H9 (cell line): ENCODE measurements around the gene EHF. TPM values are rescaled to one million over a fixed set of nuclear protein-coding genes. Genes with fewer than 3 reads are reported as not detected.

Experiments used
- DNase-seq: peaks from one replicate; pipeline ENCODE4 v3.0.0-alpha.2; 2017
- H2AFZ ChIP-seq: one replicate; pipeline ENCODE4 v1.6.1; 2013; ENCODE audit warnings: mild to moderate bottlenecking, low read length, control low read depth, moderate library complexity
- H2AK5ac ChIP-seq: 2 replicates; pipeline ENCODE4 v1.6.1; 2013; ENCODE audit warnings: low read length, control low read depth, mixed read lengths; ENCODE audit not compliant: insufficient read length
- H2BK120ac ChIP-seq: one replicate; pipeline ENCODE4 v1.6.1; 2013; ENCODE audit warnings: low read depth, mild to moderate bottlenecking, low read length, control low read depth, inconsistent platforms; ENCODE audit not compliant: poor library complexity, severe bottlenecking
- H2BK12ac ChIP-seq: 2 replicates; pipeline ENCODE4 v1.6.1; 2013; ENCODE audit warnings: low read length, control low read depth, mixed read lengths, low read depth; ENCODE audit not compliant: insufficient read length
- H2BK15ac ChIP-seq: 2 replicates; pipeline ENCODE4 v1.6.1; 2013; ENCODE audit warnings: low read depth, low read length, control low read depth
- H2BK20ac ChIP-seq: one replicate; pipeline ENCODE4 v1.6.1; 2013; ENCODE audit warnings: low read depth, mild to moderate bottlenecking, low read length, control low read depth, inconsistent platforms; ENCODE audit not compliant: poor library complexity, severe bottlenecking
- H2BK5ac ChIP-seq: 2 replicates; pipeline ENCODE4 v1.6.1; 2013; ENCODE audit warnings: low read length, control low read depth, mixed read lengths; ENCODE audit not compliant: insufficient read length
- H3K14ac ChIP-seq: 2 replicates; pipeline ENCODE4 v1.6.1; 2013; ENCODE audit warnings: low read length, control low read depth; ENCODE audit not compliant: insufficient read depth
- H3K18ac ChIP-seq: 2 replicates; pipeline ENCODE4 v1.6.1; 2013; ENCODE audit warnings: low read depth, mild to moderate bottlenecking, mixed read lengths, low read length, control low read depth; ENCODE audit not compliant: insufficient read length
- H3K23ac ChIP-seq: 2 replicates; pipeline ENCODE4 v1.6.1; 2013; ENCODE audit warnings: low read length, control low read depth, mixed read lengths, low read depth; ENCODE audit not compliant: insufficient read length
- H3K23me2 ChIP-seq: 2 replicates; pipeline ENCODE4 v1.6.1; 2013; ENCODE audit warnings: low read depth, mild to moderate bottlenecking, mixed read lengths, low read length, control low read depth; ENCODE audit not compliant: insufficient read length, poor library complexity, severe bottlenecking
- H3K27ac ChIP-seq: 2 replicates; pipeline ENCODE4 v1.5.1; 2013; ENCODE audit warnings: low read length, control low read depth, mixed read lengths, low read depth; ENCODE audit not compliant: insufficient read length
- H3K27me3 ChIP-seq: 2 replicates; pipeline ENCODE4 v1.6.1; 2013; ENCODE audit warnings: low read length, control low read depth, inconsistent platforms; ENCODE audit not compliant: insufficient read depth
- H3K4ac ChIP-seq: 2 replicates; pipeline ENCODE4 v1.6.1; 2013; ENCODE audit warnings: low read depth, mild to moderate bottlenecking, control low read depth, inconsistent platforms, low read length, moderate library complexity
- H3K4me1 ChIP-seq: 2 replicates; pipeline ENCODE4 v1.6.1; 2013; ENCODE audit warnings: low read length, control low read depth, inconsistent platforms; ENCODE audit not compliant: insufficient read depth
- H3K4me2 ChIP-seq: 2 replicates; pipeline ENCODE4 v1.6.1; 2013; ENCODE audit warnings: low read length, control low read depth, mixed read lengths; ENCODE audit not compliant: insufficient read length, insufficient read depth
- H3K56ac ChIP-seq: 2 replicates; pipeline ENCODE4 v1.6.1; 2013; ENCODE audit warnings: low read depth, mild to moderate bottlenecking, mixed read lengths, low read length, control low read depth; ENCODE audit not compliant: insufficient read length
- H3K79me1 ChIP-seq: 2 replicates; pipeline ENCODE4 v1.6.1; 2013; ENCODE audit warnings: low read depth, mild to moderate bottlenecking, moderate library complexity, low read length, control low read depth, inconsistent platforms; ENCODE audit not compliant: insufficient read depth, poor library complexity, severe bottlenecking
- H3K79me2 ChIP-seq: 2 replicates; pipeline ENCODE4 v1.6.1; 2013; ENCODE audit warnings: low read length, control low read depth, inconsistent platforms; ENCODE audit not compliant: insufficient read depth
- H3K9ac ChIP-seq: 2 replicates; pipeline ENCODE4 v1.6.1; 2013; ENCODE audit warnings: low read length, control low read depth, mixed read lengths; ENCODE audit not compliant: insufficient read length; ENCODE audit errors: extremely low read depth
- H3K9me3 ChIP-seq: one replicate; pipeline ENCODE4 v1.6.1; 2013; ENCODE audit warnings: low read depth, low read length, inconsistent platforms; ENCODE audit not compliant: control insufficient read depth
- H3T11ph ChIP-seq: one replicate; pipeline ENCODE4 v1.6.1; 2013; ENCODE audit warnings: mild to moderate bottlenecking, low read length, control low read depth, inconsistent platforms
- H4K20me1 ChIP-seq: one replicate; pipeline ENCODE4 v1.6.1; 2013; ENCODE audit not compliant: control insufficient read depth, insufficient read length, insufficient read depth
- H4K5ac ChIP-seq: 2 replicates; pipeline ENCODE4 v1.6.1; 2013; ENCODE audit warnings: low read depth, mild to moderate bottlenecking, mixed read lengths, low read length, control low read depth; ENCODE audit not compliant: insufficient read length
- H4K8ac ChIP-seq: replicated peaks from 2 replicates; pipeline ENCODE4 v1.6.1; 2013; ENCODE audit warnings: low read length, control low read depth, mixed read lengths, low read depth; ENCODE audit not compliant: insufficient read length
- H4K91ac ChIP-seq: 2 replicates; pipeline ENCODE4 v1.6.1; 2013; ENCODE audit warnings: low read depth, mild to moderate bottlenecking, moderate library complexity, mixed read lengths, low read length, control low read depth; ENCODE audit not compliant: insufficient read length
- H3K27ac Mint-ChIP-seq, 3 experiments: 2 replicates in 2 of 3; 3 replicates in 1 of 3; pipeline ENCODE4 v1.8.0; 2020 to 2021; ENCODE audit warnings: mixed read lengths in 3 of 3, mild to moderate bottlenecking in 1 of 3, moderate library complexity in 1 of 3
- H3K27me3 Mint-ChIP-seq: 2 replicates; pipeline ENCODE4 v1.8.0; 2021; ENCODE audit warnings: low read depth, mild to moderate bottlenecking, moderate library complexity, mixed read lengths
- H3K36me3 Mint-ChIP-seq, 3 experiments: 2 replicates in 2 of 3; 3 replicates in 1 of 3; pipeline ENCODE4 v1.8.0; 2020 to 2021; ENCODE audit warnings: low read depth in 3 of 3, mixed read lengths in 3 of 3; ENCODE audit not compliant: insufficient read depth in 1 of 3
- H3K4me1 Mint-ChIP-seq, 2 experiments: 2 replicates each; pipeline ENCODE4 v1.8.0; 2020; ENCODE audit warnings: mixed read lengths in 2 of 2
- H3K4me3 Mint-ChIP-seq, 2 experiments: 2 replicates in 1 of 2; 3 replicates in 1 of 2; pipeline ENCODE4 v1.8.0; 2020 to 2021; ENCODE audit warnings: mild to moderate bottlenecking in 2 of 2, mixed read lengths in 2 of 2, moderate library complexity in 1 of 2
- H3K9me3 Mint-ChIP-seq, 2 experiments: 2 replicates in 1 of 2; 3 replicates in 1 of 2; pipeline ENCODE4 v1.8.0; 2020; ENCODE audit warnings: mild to moderate bottlenecking in 2 of 2, mixed read lengths in 2 of 2, moderate library complexity in 1 of 2
- WGBS: extraction: QIAGEN DNeasy Blood & Tissue Kit; methylation state at CpG from one replicate; pipeline ENCODE4 v1.1.7; 2013; ENCODE audit warnings: missing lambda C conversion rate, low lambda C conversion rate, mixed read lengths; ENCODE audit not compliant: insufficient read length; ENCODE audit errors: extremely low coverage; 5-methylcytosine and 5-hydroxymethylcytosine counted together
- total RNA-seq: library from RNA; stranded (reverse); gene quantifications from 2 replicates; pipeline ENCODE4 v1.2.1, GENCODE V29; 2021
- TF ChIP-seq, protein P1 (sequence below): fragments of 200-600 bp; sonication (generic); conservative IDR thresholded peaks from 3 replicates; pipeline ENCODE4 v1.8.0; 2021; ENCODE audit warnings: antibody characterized with exemption, mild to moderate bottlenecking

Gene EHF
- total RNA-seq, 1 experiment from 2014 or later: not detected

DNA sequence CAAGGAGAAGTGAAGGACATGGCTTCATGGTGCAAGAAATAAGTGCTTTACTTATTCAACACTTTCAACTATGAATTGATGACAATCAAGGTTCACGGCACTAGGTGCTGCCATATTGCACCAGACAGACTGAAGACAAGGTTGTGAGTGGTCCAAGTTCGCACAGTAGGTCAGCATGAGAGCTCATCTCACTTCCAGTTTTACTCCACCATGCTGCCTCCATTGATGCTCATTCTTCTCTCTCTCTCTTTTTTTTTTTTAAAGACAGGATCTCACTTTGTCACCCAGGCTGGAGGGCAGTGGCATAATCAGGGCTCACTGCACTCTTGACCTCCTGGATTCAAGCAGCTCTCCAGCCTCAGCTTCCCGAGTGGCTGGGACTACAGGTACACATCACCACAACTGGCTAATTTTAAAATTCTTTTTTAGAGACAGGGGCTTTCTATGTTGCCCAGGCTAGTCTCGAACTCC lies 47.7 kb downstream of the EHF start:
- no peak overlapping the region for H4K91ac ChIP-seq
- no peak overlapping the region for H2BK15ac ChIP-seq
- Mint-ChIP-seq H3K9me3 (no peaks in the 10 kb centered on the region), H3K4me1 (peaks cover 5% of the 10 kb centered on the region in 2 experiments; a peak in 3 of 4 replicates), H3K36me3 (no peaks in the 10 kb centered on the region), H3K27ac (no peak overlapping the region), H3K4me3 (no peak overlapping the region), H3K27me3 (peaks cover 3% of the 10 kb centered on the region; the same call in 1 of the 2 replicates)
- no peak overlapping the region for H3T11ph ChIP-seq
- no peaks in the 10 kb centered on the region for H3K9me3 ChIP-seq
- TF ChIP-seq, protein P1, sequence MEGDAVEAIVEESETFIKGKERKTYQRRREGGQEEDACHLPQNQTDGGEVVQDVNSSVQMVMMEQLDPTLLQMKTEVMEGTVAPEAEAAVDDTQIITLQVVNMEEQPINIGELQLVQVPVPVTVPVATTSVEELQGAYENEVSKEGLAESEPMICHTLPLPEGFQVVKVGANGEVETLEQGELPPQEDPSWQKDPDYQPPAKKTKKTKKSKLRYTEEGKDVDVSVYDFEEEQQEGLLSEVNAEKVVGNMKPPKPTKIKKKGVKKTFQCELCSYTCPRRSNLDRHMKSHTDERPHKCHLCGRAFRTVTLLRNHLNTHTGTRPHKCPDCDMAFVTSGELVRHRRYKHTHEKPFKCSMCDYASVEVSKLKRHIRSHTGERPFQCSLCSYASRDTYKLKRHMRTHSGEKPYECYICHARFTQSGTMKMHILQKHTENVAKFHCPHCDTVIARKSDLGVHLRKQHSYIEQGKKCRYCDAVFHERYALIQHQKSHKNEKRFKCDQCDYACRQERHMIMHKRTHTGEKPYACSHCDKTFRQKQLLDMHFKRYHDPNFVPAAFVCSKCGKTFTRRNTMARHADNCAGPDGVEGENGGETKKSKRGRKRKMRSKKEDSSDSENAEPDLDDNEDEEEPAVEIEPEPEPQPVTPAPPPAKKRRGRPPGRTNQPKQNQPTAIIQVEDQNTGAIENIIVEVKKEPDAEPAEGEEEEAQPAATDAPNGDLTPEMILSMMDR: no peak
- H4K8ac ChIP-seq: no peak overlapping the region
- H3K23me2 ChIP-seq: no peaks in the 10 kb centered on the region
- H2BK5ac ChIP-seq: no peak overlapping the region
- no peak overlapping the region for H3K56ac ChIP-seq
- no peak overlapping the region for H3K4me2 ChIP-seq
- H3K79me1 ChIP-seq: no peaks in the 10 kb centered on the region
- no peak overlapping the region for H3K9ac ChIP-seq
- no peak overlapping the region for H2AFZ ChIP-seq
- H3K4ac ChIP-seq: no peak overlapping the region
- no peaks in the 10 kb centered on the region for H4K20me1 ChIP-seq
- H2BK12ac ChIP-seq: no peak overlapping the region
- no peak overlapping the region for H3K14ac ChIP-seq
- H3K18ac ChIP-seq: no peak overlapping the region
- H2BK120ac ChIP-seq: no peak overlapping the region
- H3K27me3 ChIP-seq: no peaks in the 10 kb centered on the region
- H2AK5ac ChIP-seq: no peak overlapping the region
- H3K27ac ChIP-seq: no peak overlapping the region
- DNase-seq: no peak
- no CpG with 5 or more reads among the region's 4 CpGs for WGBS
- H2BK20ac ChIP-seq: no peak overlapping the region
- 0 out of 2 replicates have a peak, but pooled peaks cover 2% of the 10 kb centered on the region for H3K4me1 ChIP-seq
- H4K5ac ChIP-seq: no peak overlapping the region
- no peaks in the 10 kb centered on the region for H3K79me2 ChIP-seq
- no peak overlapping the region for H3K23ac ChIP-seq
